Right ventricle myocardium inferior (tissue), 1 donor: Measurements from ENCODE around the gene NADK. TPM values are rescaled to one million over a fixed set of nuclear protein-coding genes. Genes with fewer than 3 reads are reported as not detected.

Experiments
- ATAC-seq: fragments of 200-7000 bp; cut with Tn5 transposase; one replicate; pipeline ENCODE4 v1.9.1; 2020; ENCODE audit warnings: mild to moderate bottlenecking, moderate library complexity
- DNase-seq: peaks from one replicate; pipeline ENCODE4 v3.0.0; 2021; ENCODE audit errors: missing footprints
- intact Hi-C: fragments of 100-400 bp; cut with DNase I; formaldehyde crosslinking; loops from one replicate; pipeline ENCODE4 v1.11.0; 2022
- total RNA-seq: library from RNA; stranded (reverse); fragmentation: NEBNext Ultra II Directional; extraction: Animal tissue kit (Norgen Biotek cat#: 25700); gene quantifications from one replicate; pipeline ENCODE4 v1.2.1, GENCODE V29; 2021
- donor health status: DM: no; HTN: yes; CAD: no; lungs with severe emphysema.

NADK gene
- total RNA-seq, 1 donor from 2014 or later: 26.9 TPM

DNA sequence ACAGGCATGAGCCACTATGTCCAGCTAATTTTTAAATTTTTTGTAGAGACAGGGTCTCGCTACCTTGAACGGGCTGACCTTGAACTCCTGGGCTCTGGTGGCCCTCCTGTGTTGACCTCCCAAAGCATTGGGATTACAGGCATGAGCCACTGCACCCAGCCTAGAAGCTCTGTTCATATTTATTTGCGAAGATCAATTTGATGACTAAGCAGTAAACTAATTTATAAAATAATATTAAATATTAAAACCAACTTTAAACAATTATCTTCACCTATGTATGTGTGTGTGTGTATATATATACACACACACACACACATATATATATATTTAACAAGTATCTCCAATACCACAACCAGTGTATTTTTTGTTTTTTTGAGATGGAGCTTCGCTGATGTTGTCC, 4.4 kb downstream of the NADK start:
- intact Hi-C loops: no loop called here
- ATAC-seq (no peak), DNase-seq (peak; percentile 11)

DNA sequence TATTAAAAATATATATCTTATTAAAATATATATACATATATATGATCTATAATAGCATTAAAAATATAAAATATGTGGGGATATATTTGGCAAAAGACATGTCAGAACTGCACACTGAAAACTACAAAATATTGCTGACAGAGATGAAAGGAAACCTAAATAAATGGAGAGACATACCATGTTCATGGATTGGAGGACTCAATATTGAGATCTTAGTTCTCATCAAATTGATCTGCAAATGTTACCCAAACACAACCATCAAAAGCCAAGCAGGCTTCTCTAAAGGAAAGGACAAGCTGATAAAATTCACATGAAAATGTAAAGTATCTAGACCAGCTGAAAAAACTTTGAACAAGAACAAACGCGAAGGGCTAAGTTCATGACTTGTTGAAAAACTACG, 7.2 kb downstream of the NADK start:
- intact Hi-C loops: no loop called here
- ATAC-seq (no peak), DNase-seq (no peak)

DNA sequence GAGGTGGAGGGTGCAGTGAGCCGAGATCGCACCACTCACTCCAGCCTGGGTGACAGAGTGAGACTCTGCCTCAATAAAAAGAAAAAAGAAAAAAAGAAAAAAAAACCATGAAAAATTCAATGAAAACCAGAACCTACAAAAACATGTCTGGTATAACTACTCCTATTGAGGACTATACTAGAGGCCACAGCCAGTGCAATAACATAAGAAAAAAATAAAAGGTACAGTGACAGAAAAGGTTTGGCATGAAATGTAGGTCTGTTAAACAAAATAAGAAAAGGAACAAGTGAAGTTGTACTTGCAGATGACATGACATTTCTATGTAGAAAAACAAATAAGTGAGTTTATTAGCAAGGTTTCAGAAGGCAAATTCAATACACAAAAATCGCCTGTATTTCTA, 8.2 kb downstream of the NADK start:
- intact Hi-C loops: no loop called here
- DNase-seq: peak; percentile 5

DNA sequence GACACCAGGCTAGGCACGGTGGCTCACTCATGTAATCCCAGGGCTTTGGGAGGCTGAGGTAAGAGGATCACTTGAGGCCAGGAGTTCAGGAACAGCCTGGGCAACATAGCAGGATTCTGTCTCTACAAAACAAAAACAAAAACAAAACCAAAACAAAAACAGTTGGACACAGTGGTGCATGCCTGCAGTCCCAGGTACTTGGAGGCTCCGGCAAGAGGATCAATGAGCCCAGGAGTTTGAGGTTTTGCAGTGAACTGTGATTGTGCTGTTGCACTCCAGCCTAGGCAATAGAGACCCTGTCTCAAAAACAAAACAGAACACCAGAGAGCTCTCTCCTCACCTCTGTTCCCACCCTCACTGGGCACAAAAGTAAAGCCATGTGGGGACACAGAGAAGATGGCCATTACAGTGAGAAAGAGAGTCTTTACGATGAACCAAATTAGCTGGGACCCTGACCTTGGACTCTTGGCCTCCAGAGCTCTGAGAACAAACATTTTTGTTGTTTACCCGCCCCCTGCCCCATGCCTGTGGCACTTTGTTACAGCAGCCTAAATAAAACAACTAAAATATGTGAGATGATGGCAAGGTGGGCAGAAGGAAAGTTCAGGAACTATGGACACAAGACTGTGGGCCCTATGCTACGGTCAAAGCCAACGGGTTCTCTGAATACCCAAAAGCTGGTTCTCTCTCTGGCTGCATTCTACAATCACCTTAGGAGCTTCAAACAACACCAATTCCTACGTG, 9.8 kb downstream of the NADK start:
- no peak for DNase-seq
- no peak for ATAC-seq
- intact Hi-C loops: no loop called here

More for the DNA sequence above, 8.2 kb downstream of the NADK start:
- ATAC-seq: no peak

DNA sequence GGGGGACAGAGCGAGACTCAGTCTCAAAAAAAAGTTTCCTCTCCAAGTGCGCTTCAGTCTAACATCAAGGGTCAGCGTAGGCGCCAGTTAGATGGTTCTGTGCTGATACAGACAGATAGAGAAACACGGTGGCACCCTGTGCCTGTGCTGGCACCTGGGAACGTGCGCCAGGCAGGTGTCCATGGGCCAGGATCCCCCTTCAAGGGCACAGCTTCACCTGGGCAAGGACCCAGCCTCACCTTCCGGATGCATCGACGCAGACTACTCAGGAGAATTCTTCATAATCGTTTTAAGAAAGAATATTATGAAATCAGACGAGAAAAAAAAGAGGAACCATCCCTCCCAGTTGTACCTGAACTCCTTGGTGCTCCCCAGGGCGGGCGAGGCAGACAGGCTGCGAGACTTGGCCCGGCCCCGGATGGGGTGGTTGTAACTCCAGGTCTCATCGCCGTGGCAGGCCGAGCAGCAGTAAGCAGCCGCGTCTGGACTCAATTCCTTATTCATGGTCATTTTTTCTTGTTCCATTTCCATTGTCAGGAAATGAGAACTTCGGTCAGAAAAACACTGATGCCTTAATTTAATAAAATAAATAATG, 13.3 kb downstream of the NADK start:
- peak; percentile 77 for DNase-seq
- intact Hi-C loops: no loop called here
- no peak for ATAC-seq

DNA sequence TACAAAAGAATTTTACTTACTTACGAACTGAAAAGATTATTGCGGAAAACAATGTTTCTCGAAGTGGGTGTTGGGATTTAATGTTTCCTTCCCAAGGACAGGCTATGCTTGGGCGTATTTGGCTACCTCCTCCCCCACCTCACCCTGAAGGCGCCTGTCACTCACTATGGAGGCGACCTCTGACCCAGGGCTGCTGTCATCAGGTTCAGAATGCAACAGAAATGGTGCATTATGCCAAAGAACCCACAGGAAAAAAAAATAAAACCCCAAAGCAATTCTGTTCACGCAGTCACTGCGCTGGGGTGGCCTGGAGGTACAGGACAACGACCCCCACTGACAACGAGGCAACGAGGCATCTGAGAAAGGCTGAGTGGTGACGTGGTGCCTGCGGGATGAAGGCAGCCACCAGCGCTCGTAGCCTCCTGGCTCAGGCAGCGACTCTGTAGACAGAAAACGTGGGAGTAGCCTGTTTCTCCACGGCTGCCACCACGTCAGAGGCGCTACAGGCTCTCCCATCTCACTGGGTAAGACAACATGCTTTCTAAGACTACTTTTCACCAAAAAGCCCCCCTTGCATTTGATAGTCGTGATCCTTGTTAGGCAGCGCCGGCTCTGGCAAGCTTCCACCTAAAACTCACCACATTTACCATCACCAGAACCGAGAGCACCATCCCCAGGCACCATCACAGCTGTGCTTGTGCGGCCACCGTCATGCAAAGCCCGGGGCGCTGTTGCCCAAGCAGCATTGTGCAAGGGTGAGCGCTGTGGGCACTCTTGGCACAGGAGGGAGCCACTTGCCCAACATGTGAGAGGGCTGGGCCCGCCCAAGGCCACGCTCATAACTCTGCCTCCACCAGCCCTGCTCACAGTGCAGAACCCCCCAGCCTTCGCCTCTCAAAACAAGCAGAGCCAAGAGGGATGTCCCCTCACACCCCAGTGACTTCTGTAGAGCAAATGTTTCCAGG, 14.3 kb downstream of the NADK start:
- DNase-seq (peak; percentile 95), ATAC-seq (peak; percentile 61)
- intact Hi-C loops: no loop called here

DNA sequence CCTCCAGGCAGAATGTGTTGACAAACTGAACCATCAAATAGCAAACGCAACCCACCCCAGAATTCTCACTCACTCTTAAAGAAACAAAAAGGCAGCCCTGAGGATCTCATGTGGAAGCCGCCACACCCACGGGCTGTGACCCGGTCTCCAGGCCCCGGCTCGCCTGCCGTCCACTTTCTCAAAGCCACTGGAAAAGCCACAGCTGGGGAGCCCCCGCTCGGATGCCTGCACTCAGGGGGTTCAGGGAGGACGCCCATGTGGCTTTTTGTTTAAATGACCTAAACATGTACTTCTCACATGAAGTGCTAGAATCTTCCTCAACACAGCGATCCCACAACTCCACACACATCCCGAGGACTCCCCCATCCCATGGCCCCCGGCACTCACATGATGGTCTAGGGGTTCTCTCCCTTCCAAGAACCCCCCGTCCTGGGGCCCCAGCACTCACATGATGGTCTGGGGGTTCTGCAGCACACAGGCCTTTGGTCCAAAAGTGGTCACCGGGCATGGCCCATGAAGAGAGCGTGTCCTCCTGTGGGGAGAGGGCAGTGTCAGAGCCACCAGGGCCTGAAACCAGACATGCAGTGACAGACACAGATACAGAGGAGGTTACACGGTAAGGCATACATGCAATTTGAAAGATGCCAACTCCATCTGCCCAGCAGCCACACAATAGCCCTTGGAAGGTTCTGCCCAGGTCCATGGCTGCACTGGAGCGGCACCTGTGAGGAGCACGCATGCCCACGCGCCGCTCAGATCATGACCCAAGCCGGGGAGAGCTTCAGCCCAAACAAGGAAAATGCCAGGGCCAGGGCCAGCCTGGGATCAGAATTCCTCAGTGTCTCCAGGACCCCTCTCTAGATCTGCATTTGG, 16.5 kb downstream of the NADK start:
- DNase-seq: peak; percentile 56

DNA sequence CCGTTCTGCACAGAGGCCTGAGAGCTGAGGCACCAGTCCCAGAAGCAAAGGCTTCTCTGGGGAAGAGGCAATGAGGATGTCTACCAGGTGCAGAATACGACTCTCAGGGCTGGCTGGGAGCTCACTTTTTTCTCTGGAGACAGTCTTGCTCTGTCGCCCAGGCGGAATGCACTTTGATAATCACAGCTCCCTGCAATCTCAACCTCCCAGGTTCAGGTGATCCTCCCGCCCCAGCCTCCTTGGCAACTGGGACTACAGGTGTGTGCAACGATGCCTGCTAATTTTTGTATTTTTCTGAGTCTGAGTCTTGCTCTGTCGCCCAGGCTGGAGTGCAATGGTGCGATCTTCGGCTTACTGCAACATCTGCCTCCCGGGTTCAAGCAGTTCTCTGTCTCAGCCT, 17.6 kb downstream of the NADK start:
- intact Hi-C loops: no loop called here
- ATAC-seq: no peak

More for the DNA sequence above, 16.5 kb downstream of the NADK start:
- ATAC-seq: no peak
- intact Hi-C loops: no loop called here

DNA sequence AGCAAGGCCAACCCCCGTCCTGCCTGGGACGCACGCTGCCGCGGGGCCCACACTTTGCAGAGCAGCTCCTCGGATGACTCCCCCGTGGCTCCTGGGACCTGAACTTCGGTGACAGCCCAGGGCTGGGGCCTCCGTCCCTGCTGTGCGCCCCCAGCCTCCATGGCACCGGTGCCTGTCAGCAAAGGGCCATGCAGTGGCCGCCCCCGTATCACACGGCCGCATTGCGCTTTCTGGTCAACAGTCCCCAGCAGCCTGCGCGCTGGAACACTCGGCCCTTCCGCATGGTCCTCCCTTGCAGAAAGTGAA, 18.0 kb downstream of the NADK start:
- DNase-seq (peak; percentile 56), ATAC-seq (no peak)
- intact Hi-C loops: no loop called here

More for the DNA sequence above, 17.6 kb downstream of the NADK start:
- DNase-seq: peak; percentile 34

DNA sequence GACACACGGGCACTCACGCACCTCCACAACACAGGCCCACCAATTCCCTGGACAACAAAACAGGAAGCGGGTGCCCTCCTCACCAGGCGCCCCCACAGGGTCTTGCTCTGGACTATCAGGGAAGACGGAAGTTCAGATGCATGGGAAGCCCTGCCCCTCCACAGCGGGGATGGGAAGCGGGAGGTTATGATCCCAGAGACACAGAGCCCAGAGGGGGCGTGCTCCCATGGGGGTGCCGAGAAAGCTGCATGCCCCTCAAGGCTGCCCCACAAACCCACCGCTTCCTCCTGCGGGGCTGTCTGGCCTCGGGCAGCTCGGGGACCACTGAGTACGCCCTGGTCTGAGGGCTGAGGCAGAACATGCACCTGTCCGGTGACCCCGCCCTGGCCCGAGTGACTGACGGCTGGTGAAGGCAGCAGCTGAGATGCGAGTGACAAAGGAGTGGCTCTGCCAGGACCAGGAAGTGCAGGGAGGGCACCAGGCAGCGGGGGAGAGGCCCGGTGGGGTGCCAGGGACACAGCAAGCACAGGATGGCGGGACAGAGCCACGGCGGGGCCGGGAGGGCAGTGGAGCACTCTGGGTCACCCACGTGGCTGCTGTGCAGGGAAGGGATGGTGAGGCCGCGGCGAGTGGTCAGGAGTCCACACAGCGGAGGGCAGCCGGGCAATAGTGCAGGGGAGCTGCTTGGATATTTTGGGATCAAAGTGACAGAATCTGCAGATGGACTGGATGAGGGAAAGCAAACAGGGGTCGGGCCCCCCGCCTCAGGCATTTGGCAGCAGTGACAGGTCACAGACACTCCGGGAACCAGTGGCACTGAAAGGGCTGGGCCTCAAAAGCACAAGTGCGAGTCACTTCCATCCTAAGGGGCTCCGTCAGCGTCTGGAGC, 18.6 kb downstream of the NADK start:
- intact Hi-C loops: no loop called here

DNA sequence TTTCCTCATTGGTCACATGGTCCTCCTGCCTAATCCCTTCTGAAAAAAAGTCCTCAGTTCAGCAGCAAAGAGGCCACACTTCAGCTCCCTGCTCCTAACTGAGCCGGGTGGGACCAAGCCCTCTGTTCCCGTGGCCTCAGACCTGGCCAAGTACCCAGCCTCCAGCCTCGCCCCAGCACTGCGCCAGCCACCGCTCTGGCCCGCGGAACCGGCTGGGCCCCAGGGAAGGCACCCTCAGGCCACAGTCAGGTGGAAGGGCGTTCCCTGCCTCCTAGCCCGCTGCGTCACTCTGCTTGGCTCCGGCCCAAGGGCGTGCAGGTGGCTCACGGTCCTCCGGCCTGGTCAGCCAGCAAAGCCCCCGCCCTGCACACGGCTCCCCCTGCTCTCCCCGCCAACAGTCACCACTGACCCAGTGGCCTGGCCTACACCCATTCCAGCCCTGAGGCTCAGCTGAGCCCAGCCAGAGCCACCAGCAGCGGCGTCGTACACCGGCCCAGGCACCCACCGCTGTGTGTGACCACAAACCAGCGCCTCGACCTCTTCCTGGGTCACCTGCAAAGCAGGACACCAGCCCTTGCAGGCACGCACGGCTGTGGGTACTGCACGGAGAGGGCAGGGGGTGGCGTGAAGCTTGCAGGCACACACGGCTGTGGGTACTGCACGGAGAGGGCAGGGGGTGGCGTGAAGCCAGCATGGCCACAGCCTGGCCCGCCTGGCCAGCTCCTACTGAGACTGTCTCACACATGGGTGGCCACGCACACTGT, 19.4 kb downstream of the NADK start:
- ATAC-seq (peak; percentile 26), DNase-seq (peak; percentile 77)
- intact Hi-C loops: no loop called here

More for the DNA sequence above, 18.6 kb downstream of the NADK start:
- no peak for ATAC-seq
- peak; percentile 65 for DNase-seq

DNA sequence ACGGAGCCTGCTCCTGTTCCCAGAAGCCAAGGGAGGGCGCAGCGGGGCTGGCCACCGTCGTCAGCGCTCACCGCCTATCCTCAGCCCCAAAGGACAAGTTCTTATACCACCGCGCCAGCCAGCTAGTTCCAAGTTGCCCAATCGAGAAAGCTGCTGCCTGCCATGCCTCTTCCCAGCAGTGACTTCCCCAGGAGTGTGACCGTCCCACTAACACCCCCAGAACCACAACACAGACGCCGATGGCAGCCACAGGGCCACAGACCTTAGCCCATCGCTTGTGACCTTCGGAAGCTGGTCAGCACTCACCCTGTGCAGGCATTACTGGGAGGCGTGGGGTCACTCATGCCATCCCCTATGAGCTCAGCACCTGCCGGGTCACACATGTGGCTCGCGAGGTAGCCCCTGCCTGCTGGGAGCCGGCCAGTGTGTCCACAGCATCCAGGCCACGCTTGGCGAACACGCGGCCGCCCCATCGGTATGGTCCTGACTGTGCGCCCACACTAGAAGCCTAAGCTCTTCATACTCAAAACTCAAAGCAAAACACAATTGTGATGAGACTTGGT, 20.1 kb downstream of the NADK start:
- DNase-seq (peak; percentile 52), ATAC-seq (no peak)
- intact Hi-C loops: no loop called here

DNA sequence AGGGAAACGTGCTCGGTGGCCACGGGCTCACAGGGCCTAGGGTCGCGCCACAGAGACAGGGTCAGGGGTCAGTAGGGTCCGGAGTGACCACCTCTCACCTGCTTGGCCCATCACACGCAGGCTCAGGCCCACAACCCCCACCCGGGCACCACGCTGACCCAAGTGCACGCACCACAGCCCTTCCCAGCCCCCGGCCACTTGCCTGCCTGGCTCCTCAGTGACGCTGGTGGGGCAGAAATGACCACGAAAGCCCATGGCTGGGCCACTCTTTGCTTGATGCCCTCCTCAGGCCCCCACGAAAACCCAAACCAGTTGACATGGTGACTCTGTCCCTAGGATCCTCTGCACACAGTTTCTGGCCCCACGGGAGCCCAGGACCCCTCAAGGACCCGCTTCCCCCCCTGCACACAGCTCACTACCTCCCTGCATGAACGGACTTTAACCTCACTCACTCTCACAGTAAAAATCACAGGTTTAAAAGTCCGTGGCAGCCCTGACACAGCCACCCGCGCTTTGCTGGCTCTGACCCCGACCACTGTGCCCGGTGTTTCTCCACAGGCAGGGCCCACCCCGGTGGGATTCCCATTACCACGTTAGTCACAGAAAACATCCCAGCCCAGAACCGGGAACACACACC, 20.7 kb downstream of the NADK start:
- intact Hi-C loops: no loop called here
- DNase-seq: peak; percentile 41

DNA sequence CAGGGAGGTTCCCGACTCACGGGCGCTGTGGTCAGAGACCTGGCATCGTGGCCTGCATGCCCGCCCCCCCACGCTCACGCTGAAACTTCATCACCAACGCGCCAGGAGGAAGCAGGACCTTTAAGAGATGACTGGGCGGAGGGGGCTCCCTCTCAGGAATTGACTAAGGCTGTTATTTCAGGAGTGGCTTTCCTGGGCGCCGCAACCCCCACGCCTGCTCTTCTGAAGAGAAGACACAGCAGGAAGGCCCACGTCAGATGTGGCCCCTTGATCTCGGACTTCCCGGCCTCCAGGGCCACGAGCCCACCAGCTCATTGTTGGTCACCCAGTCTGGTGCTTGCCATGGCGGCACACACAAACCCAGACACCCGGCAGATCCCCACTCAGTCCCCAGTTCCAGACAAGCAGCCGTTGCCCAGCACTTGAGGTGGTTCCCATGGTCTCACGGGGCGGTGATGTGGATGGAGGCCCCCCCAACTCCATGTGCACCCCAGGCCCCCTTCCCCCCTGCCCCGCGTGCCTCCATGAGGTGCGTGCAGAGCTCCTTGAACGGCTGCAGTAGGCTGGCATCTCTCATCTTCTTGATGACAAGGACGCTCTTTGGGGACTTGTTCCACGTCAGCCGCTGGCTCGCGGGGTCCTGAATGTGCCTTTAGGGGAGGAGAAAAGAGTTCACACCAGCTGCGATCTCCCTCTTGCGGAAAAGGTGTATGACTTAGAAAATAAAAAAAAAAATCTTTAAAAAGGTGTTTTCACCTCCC, 21.4 kb downstream of the NADK start:
- DNase-seq (peak; percentile 64), ATAC-seq (no peak)
- intact Hi-C loops: no loop called here

More for the DNA sequence above, 20.7 kb downstream of the NADK start:
- ATAC-seq: no peak

DNA sequence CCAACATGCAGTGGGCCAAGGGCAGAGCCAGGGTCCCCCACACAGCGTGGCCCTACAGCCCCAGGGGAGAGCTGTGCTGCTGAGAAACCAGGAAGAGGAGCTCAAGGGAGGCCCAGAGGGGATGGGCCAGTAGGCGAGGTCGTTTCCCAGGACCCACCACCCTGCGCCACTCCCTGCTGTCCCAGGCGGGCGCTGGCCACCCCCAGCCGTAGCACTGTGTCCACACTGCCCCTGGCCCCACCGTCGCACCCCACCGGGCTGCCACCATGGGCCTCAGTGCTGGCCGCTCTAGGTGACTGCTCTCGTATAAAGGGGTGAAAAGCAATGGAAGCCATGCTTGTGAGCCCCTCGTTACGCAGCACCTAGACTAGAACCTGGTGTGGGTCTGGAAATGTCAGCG, 22.4 kb downstream of the NADK start:
- intact Hi-C loops: no loop called here
- no peak for ATAC-seq
- peak; percentile 56 for DNase-seq

DNA sequence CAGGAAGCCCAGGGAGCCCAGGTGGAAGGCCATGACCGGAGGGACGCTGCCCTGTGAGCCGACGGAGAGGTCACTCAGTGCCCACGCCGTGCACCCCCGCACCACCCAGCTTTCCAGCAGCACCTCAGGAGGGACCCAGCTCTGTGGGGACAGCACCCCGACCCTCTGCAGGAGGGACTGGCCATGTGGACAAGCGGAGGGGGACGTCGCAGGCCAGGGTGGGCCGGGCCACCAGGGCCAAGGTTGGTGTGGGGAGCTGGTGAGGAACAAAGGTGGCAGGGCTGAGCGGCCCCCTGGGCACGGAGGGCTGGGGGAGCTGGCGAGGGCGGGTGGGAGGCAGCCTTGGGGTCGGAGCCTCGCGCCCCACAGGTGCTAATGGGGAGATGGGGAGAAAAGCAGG, 22.8 kb downstream of the NADK start:
- DNase-seq: peak; percentile 32
- no peak for ATAC-seq
- intact Hi-C loops: no loop called here
